GM12875 (cell line): ENCODE results near the gene TARP.

Source experiments
- H3K4me3 ChIP-seq: one replicate; pipeline ENCODE4 v1.5.1; 2011; ENCODE audit warnings: low read depth, low read length, control low read depth
- CTCF ChIP-seq: IDR thresholded peaks from 2 replicates; pipeline ENCODE4 v1.5.1; 2011; ENCODE audit warnings: low read depth, mild to moderate bottlenecking, control low read depth, inconsistent platforms, low read length, moderate library complexity, borderline replicate concordance; ENCODE audit not compliant: insufficient read depth

The TARP gene

GRCh38 chr7:38273286-38273995 is at the start of gene TARP:
TSS of gene TARP (minus strand) at chr7:38273636.
- no peak within 1 kb of the TSS for H3K4me3 ChIP-seq
- TF ChIP-seq CTCF = no peak

- no peak for TF ChIP-seq CTCF
- no peak overlapping the region for H3K4me3 ChIP-seq
These were observed 49.7 kb upstream of the TARP start for GRCh38 chr7:38323156-38323555.

GRCh38 chr7:38322461-38322860 is 49.0 kb upstream of the TARP start:
- H3K4me3 ChIP-seq = no peak overlapping the region
- no peak for TF ChIP-seq CTCF

- no peak overlapping the region for H3K4me3 ChIP-seq
- TF ChIP-seq CTCF = no peak
These were observed 48.5 kb upstream of the TARP start for GRCh38 chr7:38321967-38322366.

- no peak overlapping the region for H3K4me3 ChIP-seq
- no peak for TF ChIP-seq CTCF
These were observed 48.1 kb upstream of the TARP start for GRCh38 chr7:38321515-38321944.

- TF ChIP-seq CTCF = no peak
- no peak overlapping the region for H3K4me3 ChIP-seq
These were observed 47.6 kb upstream of the TARP start for GRCh38 chr7:38321050-38321449.

- TF ChIP-seq CTCF = no peak
- no peak overlapping the region for H3K4me3 ChIP-seq
These were observed 46.4 kb upstream of the TARP start for GRCh38 chr7:38319873-38320272.
